SK-N-MC (cell line): Measurements from ENCODE around the gene VPS54.

Experiments used
- EZH2 ChIP-seq: fragments of 200-600 bp; sonication (generic); IDR thresholded peaks from one replicate; pipeline ENCODE4 v1.6.1; 2017; ENCODE audit warnings: antibody characterized with exemption
- FOXP2 ChIP-seq: optimal IDR thresholded peaks from 2 replicates; pipeline ENCODE3; 2011; ENCODE audit warnings: mild to moderate bottlenecking, moderate library complexity; ENCODE audit not compliant: insufficient read depth; ENCODE audit errors: extremely low read length, control extremely low read depth
- POLR2AphosphoS5 ChIP-seq: IDR thresholded peaks from 2 replicates; pipeline ENCODE4 v1.6.1; 2012; ENCODE audit warnings: mild to moderate bottlenecking, low read depth, low read length, borderline replicate concordance

- TF ChIP-seq EZH2 = no peak
- TF ChIP-seq POLR2AphosphoS5 = no peak
- no peak for TF ChIP-seq FOXP2
Measured at GRCh38 chr2:63850649-63851048, 168.6 kb downstream of the VPS54 start.
